NCI-H774 (cell line): ENCODE data around the gene ZNF827.

ENCODE experiments used
- DNase-seq: peaks from one replicate; lab custom pipeline; 2025; lab: John Stamatoyannopoulos, UW

Gene ZNF827

GRCh38 chr4:145825255-145825654 is 113.4 kb downstream of the ZNF827 start:
- DNase-seq = no peak

GRCh38 chr4:145824463-145824862 is 114.2 kb downstream of the ZNF827 start:
- DNase-seq = no peak

GRCh38 chr4:145823743-145824142 is 114.9 kb downstream of the ZNF827 start:
- DNase-seq = no peak

DNA sequence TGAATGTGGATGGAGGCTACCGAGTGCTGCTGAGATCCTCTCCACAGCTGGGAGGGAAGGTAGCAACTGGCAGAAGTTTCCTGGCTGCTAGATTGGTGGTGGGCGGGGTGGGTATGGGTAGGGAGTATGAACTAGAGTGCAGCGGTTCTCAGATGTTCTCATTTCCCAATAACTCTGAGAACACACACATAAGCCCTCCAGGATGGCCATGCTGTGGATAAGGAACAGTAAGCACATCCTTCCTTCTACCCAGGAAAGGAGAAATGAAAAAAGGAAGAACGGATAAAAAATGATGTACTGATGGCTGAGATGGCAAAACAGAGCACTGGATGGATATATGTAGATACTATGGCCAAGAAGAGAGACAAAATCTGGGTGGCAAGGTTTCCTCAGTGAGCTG is 116.0 kb downstream of the ZNF827 start:
- DNase-seq = no peak

DNA sequence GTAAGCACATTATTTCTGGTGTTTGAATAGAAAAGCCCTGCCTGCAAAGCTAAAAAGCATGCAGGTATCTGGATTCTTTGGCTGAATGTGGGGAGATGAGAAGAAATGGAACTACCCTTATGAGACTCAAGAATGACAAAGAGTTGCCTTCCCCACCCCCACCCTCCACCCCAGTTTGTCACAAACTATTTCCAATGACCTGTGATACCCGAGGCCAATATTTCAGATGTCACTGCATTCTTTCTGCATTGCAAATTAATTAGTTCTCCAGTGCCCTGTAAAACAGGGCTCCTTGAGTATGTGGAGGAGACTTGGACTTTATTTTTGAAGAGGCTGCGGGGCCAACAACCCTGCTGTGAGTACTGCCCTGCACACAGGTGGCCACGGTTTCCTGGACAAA is 116.4 kb downstream of the ZNF827 start:
- DNase-seq = no peak

DNA sequence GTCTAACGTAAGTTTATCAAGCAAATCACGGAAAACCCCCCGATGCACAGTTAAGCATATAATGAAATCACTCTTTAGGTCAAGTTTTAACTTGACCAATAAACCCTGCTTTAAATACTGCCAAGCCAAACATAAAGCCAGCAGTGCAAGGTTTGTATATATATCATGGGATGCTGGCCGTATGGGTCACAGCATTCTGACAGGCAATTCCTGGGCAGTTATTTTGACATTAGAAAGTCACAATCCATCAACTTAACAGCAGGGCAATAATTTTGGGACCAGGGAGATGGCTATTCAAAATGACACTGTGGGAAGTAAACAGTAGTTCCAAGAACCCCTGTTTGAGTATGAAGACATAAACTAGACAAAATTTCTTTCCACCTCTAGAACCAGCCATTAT is 116.9 kb downstream of the ZNF827 start:
- no peak for DNase-seq

GRCh38 chr4:145820407-145820806 is 118.2 kb downstream of the ZNF827 start:
- no peak for DNase-seq

GRCh38 chr4:145819853-145820181 is 118.8 kb downstream of the ZNF827 start:
- no peak for DNase-seq

GRCh38 chr4:145819101-145819852 is 119.3 kb downstream of the ZNF827 start:
- DNase-seq = no peak

GRCh38 chr4:145818011-145818410 is 120.6 kb downstream of the ZNF827 start:
- DNase-seq = no peak

DNA sequence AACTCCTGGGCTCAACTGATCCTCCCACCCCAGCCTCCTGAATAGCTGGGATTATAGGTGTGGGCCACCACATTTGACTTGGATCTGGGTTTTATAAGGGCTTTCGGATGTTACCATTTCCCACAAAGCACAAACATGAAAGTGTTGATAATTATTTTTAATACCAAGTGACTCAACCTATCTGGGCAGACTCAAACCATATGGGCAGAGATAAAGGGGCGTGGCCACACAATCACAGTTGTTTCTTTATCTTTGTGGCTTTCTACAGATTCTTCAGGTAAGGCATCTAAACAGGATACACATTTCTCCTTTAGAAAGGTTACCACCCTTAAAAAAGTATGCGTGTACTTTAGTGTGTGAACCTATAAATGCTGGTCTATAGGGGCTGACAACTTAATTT is 122.5 kb downstream of the ZNF827 start:
- DNase-seq = no peak

- DNase-seq = no peak
Measured at GRCh38 chr4:145815626-145816025, 123.0 kb downstream of the ZNF827 start.

GRCh38 chr4:145815027-145815612 is 123.5 kb downstream of the ZNF827 start:
- no peak for DNase-seq

GRCh38 chr4:145814246-145814645 is 124.4 kb downstream of the ZNF827 start:
- DNase-seq = no peak

GRCh38 chr4:145812919-145813318 is 125.7 kb downstream of the ZNF827 start:
- DNase-seq = no peak

GRCh38 chr4:145808848-145809512 is 129.6 kb downstream of the ZNF827 start:
- no peak for DNase-seq

GRCh38 chr4:145808021-145808650 is 130.5 kb downstream of the ZNF827 start:
- DNase-seq = no peak

DNA sequence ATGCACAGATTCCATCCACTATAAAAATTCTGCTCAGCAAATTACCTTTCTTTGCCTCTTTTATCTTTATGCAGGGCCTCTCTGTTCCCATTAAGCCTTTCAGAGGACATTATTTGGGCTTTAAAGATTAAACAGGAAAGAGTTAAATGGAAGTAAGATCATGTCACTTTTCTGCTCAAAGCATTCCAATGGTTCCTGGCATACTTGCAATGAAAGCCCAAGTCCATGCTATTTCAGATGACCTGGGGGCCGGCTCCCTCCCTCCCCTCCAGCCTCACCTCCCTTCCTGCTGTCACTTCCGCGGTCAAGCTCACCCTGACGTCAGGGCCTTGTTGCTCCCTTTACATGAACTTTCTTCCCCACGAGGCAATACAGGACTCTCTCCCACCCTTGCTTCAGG is 133.1 kb downstream of the ZNF827 start:
- DNase-seq = no peak

GRCh38 chr4:145804116-145804515 is 134.5 kb downstream of the ZNF827 start:
- no peak for DNase-seq

DNA sequence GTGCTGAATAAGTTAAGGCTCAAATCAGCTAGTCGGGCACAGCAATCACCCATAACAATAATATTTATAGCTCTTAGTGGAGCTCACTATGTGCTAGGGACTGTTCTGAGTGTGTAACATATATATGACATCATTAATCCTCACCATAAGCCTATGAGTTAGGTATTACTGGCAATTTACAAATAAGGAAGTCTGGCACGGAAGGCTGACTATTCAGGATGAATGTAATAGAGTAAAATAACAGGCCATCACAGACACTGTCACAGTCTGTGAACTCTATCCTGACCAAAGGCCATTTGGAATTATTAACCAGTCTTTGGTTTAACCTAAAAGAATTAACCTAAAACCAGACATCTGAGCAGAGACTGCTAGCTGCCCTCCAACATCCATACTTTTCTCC is 139.4 kb downstream of the ZNF827 start:
- DNase-seq = no peak

- DNase-seq = no peak
Measured at GRCh38 chr4:145797278-145797677, 141.3 kb downstream of the ZNF827 start.

DNA sequence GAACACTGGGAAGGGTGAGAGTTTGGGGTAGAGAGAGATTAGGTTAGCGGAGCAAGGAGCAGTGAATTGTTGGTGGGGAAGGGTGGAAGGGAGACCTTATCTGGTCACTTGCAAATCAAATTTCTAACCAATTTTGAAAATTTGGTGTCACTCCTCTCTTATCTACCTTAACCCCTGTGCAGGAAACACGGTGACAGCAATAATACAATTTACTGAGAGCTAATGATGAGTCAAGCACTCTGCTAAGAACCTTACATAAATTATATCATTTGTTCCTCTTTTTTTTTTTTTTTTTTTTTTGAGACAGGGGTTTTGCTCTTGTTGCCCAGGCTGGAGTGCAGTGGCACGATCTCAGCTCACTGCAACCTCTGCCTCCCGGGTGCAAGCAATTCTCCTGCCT is 142.3 kb downstream of the ZNF827 start:
- no peak for DNase-seq

DNA sequence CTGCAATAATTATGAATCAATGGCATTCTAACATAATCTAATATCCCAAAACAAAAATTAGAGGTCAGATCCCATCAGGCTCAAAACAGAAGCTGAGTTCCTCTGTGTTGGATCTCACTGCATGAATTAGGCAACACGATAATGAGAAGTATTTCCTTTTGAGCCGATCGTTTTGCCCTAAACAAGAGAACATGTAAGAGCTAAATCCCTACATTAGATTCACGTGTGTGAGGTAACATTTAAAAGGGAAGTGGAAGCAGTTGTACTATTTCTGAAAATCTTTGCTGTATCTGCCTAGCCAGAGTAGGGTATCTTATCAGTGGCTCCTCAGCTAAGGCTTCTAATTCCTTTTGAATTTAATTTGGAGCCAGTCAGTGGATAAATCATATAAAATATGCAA is 143.1 kb downstream of the ZNF827 start:
- no peak for DNase-seq
